ENCODE data around the gene MAP3K5. TPM values are rescaled to one million over a fixed set of nuclear protein-coding genes. Genes with fewer than 3 reads are reported as not detected.

The MAP3K5 gene
- total RNA-seq, 1 experiment from 2014 or later = 1.3 TPM

DNA sequence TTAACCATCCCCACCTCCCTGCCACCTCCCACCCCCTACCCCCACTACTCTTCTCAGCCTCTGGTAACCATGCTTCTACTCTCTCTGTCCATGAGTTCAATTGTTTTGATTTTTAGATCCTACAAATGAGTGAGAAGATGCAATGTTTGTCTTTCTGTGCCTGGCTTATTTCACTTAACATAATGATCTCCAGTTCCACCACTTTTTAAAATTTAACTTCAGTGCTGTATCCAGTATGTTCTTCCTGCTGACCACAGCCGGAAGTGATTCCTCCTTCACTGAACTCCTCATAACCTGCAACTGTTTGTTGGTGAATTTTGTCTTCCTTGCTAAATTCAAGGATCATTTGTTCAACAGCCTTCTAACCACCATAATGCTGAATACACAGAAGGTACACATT lies 245.9 kb downstream of the MAP3K5 start:
- Histone ChIP-seq H3K36me3 (replicated peaks; ENCODE audit: control insufficient read depth, insufficient read depth, low read length) (no peaks in the 10 kb centered on the region; the same call in 1 of the 2 replicates), H3K27me3 (ENCODE audit: control insufficient read depth, insufficient read depth, low read length) (peaks cover 19% of the 10 kb centered on the region), H3K4me3 (ENCODE audit: insufficient read depth, low read depth, low read length) (no peak overlapping the region)
- DNase-seq = no peak

DNA sequence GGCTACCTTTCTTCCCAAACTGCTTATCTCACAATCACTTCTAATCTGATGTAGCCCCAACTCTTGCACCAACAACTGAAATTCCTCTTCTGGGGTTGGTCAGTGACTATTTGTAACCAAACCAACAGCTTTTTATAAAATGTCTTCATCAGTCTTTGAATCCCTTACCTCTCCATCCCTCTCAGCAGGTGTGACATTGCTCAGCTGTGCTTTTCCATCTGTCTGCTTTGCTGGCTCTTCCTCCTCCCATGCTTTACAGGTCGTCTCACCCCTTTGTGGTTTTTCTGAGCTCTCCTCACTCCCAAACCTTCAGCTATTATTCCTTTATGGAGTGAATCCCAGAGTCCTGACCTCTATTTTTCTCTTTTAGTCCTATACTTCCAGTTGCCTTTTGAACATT lies 248.0 kb downstream of the MAP3K5 start:
- Histone ChIP-seq H3K27me3 (ENCODE audit: control insufficient read depth, insufficient read depth, low read length) (peaks cover 8% of the 10 kb centered on the region; the same call in 1 of the 2 replicates), H3K4me3 (ENCODE audit: insufficient read depth, low read depth, low read length) (no peak overlapping the region), H3K36me3 (replicated peaks; ENCODE audit: control insufficient read depth, insufficient read depth, low read length) (no peaks in the 10 kb centered on the region; the same call in 1 of the 2 replicates)
- no peak for DNase-seq

DNA sequence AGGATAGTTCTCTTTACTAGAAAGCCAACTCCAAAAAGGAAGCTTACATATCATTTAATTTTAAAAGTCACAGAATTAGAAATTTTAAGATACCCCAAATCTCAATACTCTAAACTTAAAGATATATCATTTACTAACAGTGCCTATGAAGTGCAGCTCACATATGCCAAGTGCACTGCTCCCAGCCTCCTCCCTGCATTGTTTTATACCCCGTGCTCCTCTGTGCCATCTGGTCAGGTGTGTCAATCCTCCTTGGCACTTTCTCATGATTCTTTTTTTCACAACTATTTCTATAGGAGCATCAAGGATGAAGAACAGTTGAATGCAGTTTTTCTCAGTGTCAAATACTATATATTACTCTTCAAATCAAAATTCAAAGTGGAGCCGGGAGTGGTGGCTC lies 250.9 kb downstream of the MAP3K5 start:
- DNase-seq = no peak
- Histone ChIP-seq H3K27me3 (ENCODE audit: control insufficient read depth, insufficient read depth, low read length) (no peaks in the 10 kb centered on the region), H3K36me3 (replicated peaks; ENCODE audit: control insufficient read depth, insufficient read depth, low read length) (no peaks in the 10 kb centered on the region; the same call in 1 of the 2 replicates), H3K4me3 (ENCODE audit: insufficient read depth, low read depth, low read length) (no peak overlapping the region)

DNA sequence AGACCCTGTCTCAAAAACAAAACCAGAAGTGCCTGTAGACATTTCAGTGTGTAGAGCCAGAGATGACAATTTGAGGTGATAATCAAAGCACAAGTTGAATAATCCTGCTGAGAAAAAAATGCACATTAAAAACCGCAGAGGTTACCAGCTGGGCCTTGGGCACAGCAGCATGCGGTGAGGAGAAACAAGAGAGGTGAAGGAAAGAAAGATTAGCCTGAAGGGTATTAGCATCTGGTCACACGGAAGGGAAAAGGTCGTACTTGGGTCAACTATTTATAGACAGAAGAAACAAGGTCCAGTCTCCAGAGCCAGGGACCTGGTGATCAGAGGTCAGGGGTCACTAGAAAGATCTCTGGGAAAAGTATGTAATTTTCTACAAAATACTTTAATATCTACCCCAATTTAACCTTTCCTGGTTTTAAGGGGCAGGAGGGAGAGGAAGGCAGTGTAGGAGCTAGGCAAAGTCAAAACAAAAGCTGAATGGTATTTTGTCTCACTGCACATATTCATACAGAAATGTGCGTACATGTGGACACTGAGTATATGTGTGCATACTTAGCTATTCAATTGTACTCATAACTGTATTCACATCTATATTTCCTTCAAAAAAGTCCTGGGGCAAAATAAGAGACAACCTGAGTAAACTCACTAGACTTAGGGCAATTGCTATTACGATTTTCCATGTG lies 252.2 kb downstream of the MAP3K5 start:
- Histone ChIP-seq H3K36me3 (replicated peaks; ENCODE audit: control insufficient read depth, insufficient read depth, low read length) (no peaks in the 10 kb centered on the region; the same call in 1 of the 2 replicates), H3K4me3 (ENCODE audit: insufficient read depth, low read depth, low read length) (no peak overlapping the region), H3K27me3 (ENCODE audit: control insufficient read depth, insufficient read depth, low read length) (no peaks in the 10 kb centered on the region)
- DNase-seq = no peak

DNA sequence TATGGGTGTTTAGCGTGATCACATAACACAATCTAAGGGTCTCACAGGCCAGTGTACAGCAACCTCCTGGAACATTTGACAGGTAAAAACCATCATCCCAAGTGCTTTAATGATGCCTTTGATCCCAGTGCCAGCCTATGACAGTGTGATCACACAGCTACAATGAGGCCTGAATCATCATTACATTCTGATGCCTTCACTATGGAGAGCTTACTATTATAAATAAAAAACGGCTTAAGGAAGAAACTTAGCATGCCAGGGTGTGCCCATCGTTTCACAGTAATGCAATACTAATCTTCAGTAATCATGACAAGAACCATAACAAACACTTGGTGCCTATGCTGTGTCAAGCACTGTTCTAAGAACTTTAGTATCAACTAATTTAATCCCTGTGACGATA lies 253.4 kb downstream of the MAP3K5 start:
- Histone ChIP-seq H3K27me3 (ENCODE audit: control insufficient read depth, insufficient read depth, low read length) (no peaks in the 10 kb centered on the region), H3K36me3 (replicated peaks; ENCODE audit: control insufficient read depth, insufficient read depth, low read length) (no peaks in the 10 kb centered on the region), H3K4me3 (ENCODE audit: insufficient read depth, low read depth, low read length) (no peak overlapping the region)
- no peak for DNase-seq

DNA sequence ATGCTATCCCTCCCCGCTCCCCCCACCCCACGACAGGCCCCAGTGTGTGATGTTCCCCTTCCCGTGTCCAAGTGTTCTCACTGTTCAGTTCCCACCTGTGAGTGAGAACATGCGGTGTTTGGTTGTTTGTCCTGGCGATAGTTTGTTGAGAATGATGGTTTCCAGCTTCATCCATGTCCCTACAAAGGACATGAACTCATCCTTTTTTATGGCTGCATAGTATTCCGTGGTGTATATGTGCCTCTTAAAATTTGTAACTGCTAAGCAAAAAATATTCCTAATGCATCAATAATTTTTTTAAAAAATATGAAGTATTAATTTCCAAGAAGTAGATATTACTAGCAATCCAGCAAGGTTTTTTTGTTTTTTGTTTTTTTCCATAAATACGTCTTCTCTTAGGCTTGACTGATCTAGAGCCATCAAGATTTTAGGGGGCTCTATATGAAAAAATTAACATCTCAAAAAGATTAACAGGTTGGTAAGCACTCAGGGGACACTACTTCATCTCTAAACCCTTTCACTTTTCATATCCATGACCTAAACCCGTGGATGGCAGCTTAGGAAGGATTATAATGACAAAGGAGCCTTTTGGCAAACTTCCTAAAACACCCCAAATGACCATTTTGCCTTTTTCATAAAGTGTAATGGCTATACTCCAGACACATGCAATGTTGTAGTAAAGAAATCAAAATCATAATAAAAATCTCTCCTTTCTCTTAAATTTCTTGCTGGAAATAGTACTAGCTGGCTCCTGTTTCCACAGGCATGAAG lies 256.2 kb downstream of the MAP3K5 start:
- no peaks in the 10 kb centered on the region for H3K36me3 ChIP-seq (replicated peaks; ENCODE audit: control insufficient read depth, insufficient read depth, low read length)

DNA sequence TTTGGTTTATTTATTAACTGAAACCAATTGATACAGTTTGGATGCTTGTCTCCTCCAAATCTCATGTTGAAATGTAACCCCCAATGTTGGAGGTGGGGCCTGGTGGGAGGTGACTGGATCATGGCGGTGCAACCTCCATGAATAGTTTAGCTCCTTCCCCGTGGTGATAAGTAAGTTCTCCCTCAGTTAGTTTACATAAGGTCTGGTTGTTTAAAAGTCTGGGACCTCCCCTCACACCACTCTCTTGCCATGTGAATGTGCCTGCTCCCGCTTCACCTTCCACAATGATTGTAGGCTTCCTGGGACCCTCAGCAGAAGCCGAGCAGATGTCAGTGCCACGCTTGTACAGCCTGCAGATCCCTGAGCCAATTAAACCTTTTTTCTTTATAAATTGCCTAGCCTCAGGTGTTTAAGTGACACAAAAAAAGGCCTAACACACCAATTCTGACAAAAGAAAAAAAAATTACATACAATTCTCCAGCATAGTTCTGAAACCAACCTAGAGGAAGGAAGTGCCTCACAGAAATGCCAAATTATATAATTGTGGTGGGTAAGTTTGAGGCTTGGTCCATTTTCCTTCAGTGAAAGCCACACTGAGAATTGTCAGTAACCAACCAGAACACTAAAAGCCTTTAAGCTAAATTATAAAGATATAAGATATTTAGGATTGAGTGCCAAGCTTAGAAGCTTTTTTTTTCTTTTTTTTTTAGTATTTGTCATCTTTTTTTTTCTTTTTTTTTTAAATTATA lies 257.1 kb downstream of the MAP3K5 start:
- Histone ChIP-seq H3K4me3 (ENCODE audit: insufficient read depth, low read depth, low read length) (no peak overlapping the region), H3K36me3 (replicated peaks; ENCODE audit: control insufficient read depth, insufficient read depth, low read length) (no peaks in the 10 kb centered on the region), H3K27me3 (ENCODE audit: control insufficient read depth, insufficient read depth, low read length) (no peaks in the 10 kb centered on the region)
- no peak for DNase-seq

More for the DNA sequence above, 256.2 kb downstream of the MAP3K5 start:
- Histone ChIP-seq H3K27me3 (ENCODE audit: control insufficient read depth, insufficient read depth, low read length) (no peaks in the 10 kb centered on the region), H3K4me3 (ENCODE audit: insufficient read depth, low read depth, low read length) (no peak overlapping the region)
- no peak for DNase-seq

DNA sequence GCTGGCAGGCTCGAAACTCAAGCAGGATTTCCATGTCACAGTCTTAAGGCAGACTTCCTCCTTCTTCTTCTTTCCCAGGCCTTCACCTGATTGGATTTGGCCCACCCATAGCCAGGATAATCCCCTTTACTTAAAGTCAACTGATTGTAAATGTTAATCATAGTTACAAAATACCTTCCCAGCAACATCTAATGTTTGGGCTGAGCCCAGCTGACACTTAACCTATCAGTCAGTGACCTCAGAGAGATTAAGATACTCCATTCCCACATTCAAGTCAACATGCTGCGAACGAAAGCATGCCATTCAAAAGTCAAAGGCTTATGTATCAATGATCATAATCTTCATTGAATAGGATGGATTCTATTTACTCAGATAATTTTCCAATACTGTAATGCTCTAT lies 258.0 kb downstream of the MAP3K5 start:
- DNase-seq = no peak

DNA sequence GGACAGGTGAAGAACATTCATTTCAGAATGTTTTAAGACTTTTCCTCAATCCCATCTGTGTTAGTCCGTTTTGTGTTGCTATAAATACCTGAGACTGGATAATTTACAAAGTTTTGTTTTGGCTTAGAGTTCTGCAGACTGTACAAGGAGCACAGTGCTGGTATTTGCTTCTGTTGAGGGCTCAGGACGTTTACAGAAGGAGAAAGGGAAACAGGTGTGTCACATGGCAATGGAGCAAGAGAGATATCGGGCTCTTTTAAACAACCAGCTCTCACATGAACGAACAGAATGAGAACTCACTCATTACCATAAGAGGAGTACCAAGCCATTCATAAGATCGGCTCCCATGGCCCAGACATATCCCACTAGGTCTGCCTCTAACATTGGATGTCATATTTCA lies 258.8 kb downstream of the MAP3K5 start:
- H3K36me3 ChIP-seq (replicated peaks; ENCODE audit: control insufficient read depth, insufficient read depth, low read length) = no peaks in the 10 kb centered on the region
- DNase-seq = no peak
- H3K4me3 ChIP-seq (ENCODE audit: insufficient read depth, low read depth, low read length) = no peak overlapping the region
- H3K27me3 ChIP-seq (ENCODE audit: control insufficient read depth, insufficient read depth, low read length) = no peaks in the 10 kb centered on the region

More for the DNA sequence above, 258.0 kb downstream of the MAP3K5 start:
- H3K4me3 ChIP-seq (ENCODE audit: insufficient read depth, low read depth, low read length) = no peak overlapping the region
- H3K36me3 ChIP-seq (replicated peaks; ENCODE audit: control insufficient read depth, insufficient read depth, low read length) = no peaks in the 10 kb centered on the region
- H3K27me3 ChIP-seq (ENCODE audit: control insufficient read depth, insufficient read depth, low read length) = no peaks in the 10 kb centered on the region

DNA sequence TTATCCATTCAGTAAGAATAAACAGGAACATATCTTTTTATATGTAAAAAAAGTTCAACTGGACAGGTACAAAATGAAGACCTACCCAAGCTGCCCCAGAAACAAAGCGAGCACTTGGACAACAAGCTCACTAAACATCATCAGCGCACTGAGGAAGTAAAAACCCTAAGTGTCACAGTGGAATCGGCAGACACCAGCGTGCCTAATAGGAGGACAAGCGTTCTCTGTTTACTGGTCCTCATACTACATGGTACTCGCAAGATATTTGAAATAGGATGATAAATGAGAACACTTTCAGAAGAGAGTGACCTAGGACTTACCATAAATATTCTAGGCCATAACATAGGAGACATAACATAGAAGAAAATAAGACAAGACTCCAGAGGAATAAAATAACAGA lies 260.2 kb downstream of the MAP3K5 start:
- no peaks in the 10 kb centered on the region for H3K36me3 ChIP-seq (replicated peaks; ENCODE audit: control insufficient read depth, insufficient read depth, low read length)
- no peak overlapping the region for H3K4me3 ChIP-seq (ENCODE audit: insufficient read depth, low read depth, low read length)
- no peak for DNase-seq

DNA sequence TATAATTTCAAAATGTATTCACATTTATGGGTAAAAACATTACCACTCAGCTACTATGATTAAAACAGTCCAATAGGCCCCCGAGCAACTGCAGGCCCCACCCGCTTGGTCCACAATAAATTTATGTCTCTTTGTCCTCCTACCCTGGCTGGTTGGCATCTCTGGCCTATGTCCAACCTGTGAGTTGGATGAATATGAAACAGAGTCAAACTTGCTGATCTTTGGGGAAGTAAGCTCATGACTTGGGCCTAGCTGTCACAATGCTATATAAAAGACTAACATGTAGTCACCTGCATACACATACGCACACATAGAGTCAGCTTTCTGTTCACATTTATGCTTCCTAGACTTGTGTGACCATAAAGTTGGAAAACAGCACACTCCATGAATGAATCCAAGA lies 262.6 kb downstream of the MAP3K5 start:
- no peak overlapping the region for H3K4me3 ChIP-seq (ENCODE audit: insufficient read depth, low read depth, low read length)
- H3K27me3 ChIP-seq (ENCODE audit: control insufficient read depth, insufficient read depth, low read length) = no peaks in the 10 kb centered on the region
- DNase-seq = no peak
- no peaks in the 10 kb centered on the region for H3K36me3 ChIP-seq (replicated peaks; ENCODE audit: control insufficient read depth, insufficient read depth, low read length)

More for the DNA sequence above, 260.2 kb downstream of the MAP3K5 start:
- H3K27me3 ChIP-seq (ENCODE audit: control insufficient read depth, insufficient read depth, low read length) = no peaks in the 10 kb centered on the region

DNA sequence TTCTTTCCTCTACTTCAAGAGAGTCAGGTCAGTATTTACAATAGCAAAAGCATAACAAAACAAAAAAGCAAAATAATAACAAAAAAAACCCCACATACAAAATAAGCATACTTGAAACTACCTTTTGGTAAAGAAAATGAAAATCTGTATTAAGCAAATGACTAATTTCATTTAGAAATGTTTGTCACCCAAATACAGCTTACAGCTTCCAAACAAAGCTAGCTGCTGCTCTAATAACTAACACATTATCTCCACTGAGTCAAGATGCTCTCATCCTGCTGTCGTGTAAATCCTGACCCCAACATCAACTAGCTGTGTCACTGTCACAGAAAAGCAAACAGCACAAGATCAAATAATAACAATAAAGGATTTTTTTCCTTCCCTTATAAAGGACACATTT lies 263.8 kb downstream of the MAP3K5 start:
- Histone ChIP-seq H3K4me3 (ENCODE audit: insufficient read depth, low read depth, low read length) (no peak overlapping the region), H3K36me3 (replicated peaks; ENCODE audit: control insufficient read depth, insufficient read depth, low read length) (no peaks in the 10 kb centered on the region), H3K27me3 (ENCODE audit: control insufficient read depth, insufficient read depth, low read length) (no peaks in the 10 kb centered on the region)
- DNase-seq = no peak

DNA sequence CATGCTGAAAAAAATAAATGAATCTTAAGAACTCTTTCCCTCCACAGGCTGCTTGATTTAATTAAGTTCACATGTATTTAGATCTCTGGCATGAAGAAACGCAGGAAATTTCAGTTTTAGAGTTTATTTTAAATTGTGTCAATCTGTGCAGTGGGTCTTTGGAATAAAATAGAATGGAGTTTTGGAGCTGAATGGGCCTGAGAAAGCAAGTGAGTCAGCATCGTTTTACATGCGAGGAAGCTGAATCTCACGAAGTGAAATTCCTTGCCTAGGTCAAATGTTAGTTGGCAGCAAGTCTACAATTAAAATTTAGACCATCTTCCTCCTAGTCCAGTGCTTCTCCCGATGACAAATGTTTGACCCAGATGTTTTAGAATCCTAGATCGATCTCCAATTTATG lies 264.4 kb downstream of the MAP3K5 start:
- Histone ChIP-seq H3K4me3 (ENCODE audit: insufficient read depth, low read depth, low read length) (no peak overlapping the region), H3K27me3 (ENCODE audit: control insufficient read depth, insufficient read depth, low read length) (no peaks in the 10 kb centered on the region), H3K36me3 (replicated peaks; ENCODE audit: control insufficient read depth, insufficient read depth, low read length) (no peaks in the 10 kb centered on the region)
- DNase-seq = no peak

DNA sequence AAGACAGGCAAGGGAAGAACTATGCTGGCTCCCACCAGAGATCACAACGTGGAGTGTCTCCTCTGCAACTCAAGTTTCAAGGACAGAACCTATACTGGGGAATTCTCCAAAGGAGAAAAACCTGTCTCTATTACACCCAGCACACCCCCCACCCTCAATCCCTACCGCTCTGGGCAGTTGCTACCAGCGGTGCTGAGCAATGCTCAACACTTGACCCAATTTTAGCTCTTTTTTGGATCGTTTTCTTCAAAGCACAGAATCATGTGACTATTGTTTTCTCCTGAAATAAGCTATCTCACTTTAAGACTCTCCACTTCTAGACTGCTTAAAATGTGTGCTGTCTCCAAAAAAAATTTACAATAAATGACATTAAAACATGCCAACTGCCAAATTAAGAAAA lies 265.3 kb downstream of the MAP3K5 start:
- H3K27me3 ChIP-seq (ENCODE audit: control insufficient read depth, insufficient read depth, low read length) = no peaks in the 10 kb centered on the region
- DNase-seq = peak; percentile 11
- H3K36me3 ChIP-seq (replicated peaks; ENCODE audit: control insufficient read depth, insufficient read depth, low read length) = no peaks in the 10 kb centered on the region
- H3K4me3 ChIP-seq (ENCODE audit: insufficient read depth, low read depth, low read length) = no peak overlapping the region

Measured in H7 (cell line).